ENCODE data around the gene HMSD.
"Not testable (repeated sequence)": the region's sequence is repeated elsewhere in the genome, so short reads cannot be mapped to it uniquely, and the experiment has no call there.

Gene HMSD

GRCh38 chr18:63949068-63949737 is at the start of gene HMSD:
Gene HMSD (plus strand): TSS chr18:63949301. CDS start chr18:63953456, 4,155 bp downstream.
- DNase-seq (ENCODE audit: low read depth, low spot score), result peak; percentile 81

GRCh38 chr18:63903851-63904570 is 45.1 kb upstream of the HMSD start:
- no peak for DNase-seq (ENCODE audit: low read depth, low spot score)

- no peak for DNase-seq (ENCODE audit: low read depth, low spot score)
These were observed 44.4 kb upstream of the HMSD start for GRCh38 chr18:63904694-63905093.

GRCh38 chr18:63905361-63905760 is 43.7 kb upstream of the HMSD start:
- DNase-seq (ENCODE audit: low read depth, low spot score), result no peak

- DNase-seq (ENCODE audit: low read depth, low spot score), result no peak
These were observed 43.0 kb upstream of the HMSD start for GRCh38 chr18:63906056-63906455.

- no peak for DNase-seq (ENCODE audit: low read depth, low spot score)
These were observed 41.4 kb upstream of the HMSD start, which contains the start of gene SERPINB10 for GRCh38 chr18:63907664-63908063. Gene SERPINB10 (plus strand): TSS chr18:63907958. CDS start chr18:63915511, 7,553 bp downstream.

GRCh38 chr18:63908858-63909257 is 40.2 kb upstream of the HMSD start:
- no peak for DNase-seq (ENCODE audit: low read depth, low spot score)

GRCh38 chr18:63909870-63910269 is 39.2 kb upstream of the HMSD start:
- no peak for DNase-seq (ENCODE audit: low read depth, low spot score)

- no peak for DNase-seq (ENCODE audit: low read depth, low spot score)
These were observed 31.3 kb upstream of the HMSD start for GRCh38 chr18:63917817-63918216.

- no peak for DNase-seq (ENCODE audit: low read depth, low spot score)
These were observed 27.1 kb upstream of the HMSD start for GRCh38 chr18:63922049-63922448.

- no peak for DNase-seq (ENCODE audit: low read depth, low spot score)
These were observed 24.6 kb upstream of the HMSD start for GRCh38 chr18:63924551-63924950.

GRCh38 chr18:63928331-63928730 is 20.8 kb upstream of the HMSD start:
- DNase-seq (ENCODE audit: low read depth, low spot score), result no peak

- not testable (repeated sequence) for DNase-seq (ENCODE audit: low read depth, low spot score)
These were observed 19.7 kb upstream of the HMSD start for GRCh38 chr18:63929369-63929768.

GRCh38 chr18:63930773-63931354 is 18.2 kb upstream of the HMSD start:
- DNase-seq (ENCODE audit: low read depth, low spot score), result no peak

- DNase-seq (ENCODE audit: low read depth, low spot score), result peak; percentile 91
These were observed 12.8 kb upstream of the HMSD start for GRCh38 chr18:63936156-63936931.

GRCh38 chr18:63936932-63937393 is 12.1 kb upstream of the HMSD start:
- DNase-seq (ENCODE audit: low read depth, low spot score), result no peak

- no peak for DNase-seq (ENCODE audit: low read depth, low spot score)
These were observed 9.1 kb upstream of the HMSD start for GRCh38 chr18:63940008-63940407.

- peak; percentile 16 for DNase-seq (ENCODE audit: low read depth, low spot score)
These were observed 8.5 kb upstream of the HMSD start for GRCh38 chr18:63940543-63941050.

- DNase-seq (ENCODE audit: low read depth, low spot score), result no peak
These were observed 1.9 kb upstream of the HMSD start for GRCh38 chr18:63947051-63947790.

GRCh38 chr18:63951302-63951705 is 2.2 kb downstream of the HMSD start:
- no peak for DNase-seq (ENCODE audit: low read depth, low spot score)

GRCh38 chr18:63953811-63954210 is 4.7 kb downstream of the HMSD start:
- DNase-seq (ENCODE audit: low read depth, low spot score), result no peak
